ENCODE data around the gene TMEM38B. TPM values are rescaled to one million over a fixed set of nuclear protein-coding genes. Genes with fewer than 3 reads are reported as not detected.

The TMEM38B gene
- total and polyA plus RNA-seq, 2 donors (not counting 3 experiments of a cell fraction or from before 2014, with no cell fraction given), result 4.2 to 7.7 TPM

- intact Hi-C loops (cut with micrococcal nuclease) (no loop called here), dilution Hi-C loops (cut with MboI; ENCODE audit: extremely low pct_ligation_motif_present, low sequenced_read_pairs) (no loop called here)
- no peaks in the 10 kb centered on the region for H3K79me2 ChIP-seq (ENCODE audit: control insufficient read depth, insufficient read depth, low read length)
- H3K27ac ChIP-seq (ENCODE audit: insufficient read depth, low read depth, low read length), result no peak overlapping the region
- no peaks in the 10 kb centered on the region for H3K36me3 ChIP-seq (ENCODE audit: control insufficient read depth in 2 of 2, extremely low read depth in 1 of 2, insufficient read depth in 2 of 2, low read length in 2 of 2)
- ChIA-PET CTCF (interaction anchor here (1.5 kb wide), 1 partner anchor 35 kb away, joined by 4 read pairs; no protein-coding TSS in a partner anchor), POLR2A (no interaction called here)
- no peaks in the 10 kb centered on the region for H3K9me1 ChIP-seq (replicated peaks; ENCODE audit: control insufficient read depth, extremely low read depth, insufficient read depth, low read length)
- H2AFZ ChIP-seq (ENCODE audit: low read depth, low read length), result no peak overlapping the region
- H3K27me3 ChIP-seq (ENCODE audit: control insufficient read depth in 2 of 2, insufficient read depth in 2 of 2, low read length in 2 of 2), result peaks cover 4 to 5% of the 10 kb centered on the region in 2 experiments
- H3K4me1 ChIP-seq (ENCODE audit: control insufficient read depth, extremely low read depth, insufficient read depth, low read length), result no peaks in the 10 kb centered on the region
- FAIRE-seq (no peak), DNase-seq (ENCODE audit: low read depth, low spot score) (no peak)
- H3K4me2 ChIP-seq (ENCODE audit: insufficient read depth, low read length), result no peak overlapping the region
- no peak overlapping the region for H3K9ac ChIP-seq (replicated peaks; ENCODE audit: extremely low read depth, insufficient read depth, low read length)
- no peak for TF ChIP-seq GATA2 (IDR thresholded peaks at IDR 0.05; ENCODE audit: insufficient read depth, insufficient read length, low read depth, low read length)
- no peak for TF ChIP-seq MYC (IDR thresholded peaks at IDR 0.05; ENCODE audit: low read depth, low read length)
- TF ChIP-seq EZH2 (IDR thresholded peaks at IDR 0.05; ENCODE audit: borderline replicate concordance, low read depth, low read length, severe bottlenecking), result no peak
- no peak for TF ChIP-seq MAX (IDR thresholded peaks at IDR 0.05; ENCODE audit: insufficient read depth, insufficient read length)
- no peak for TF ChIP-seq POLR2A (IDR thresholded peaks at IDR 0.05; ENCODE audit: low read depth, low read length)
- TF ChIP-seq FOS (IDR thresholded peaks at IDR 0.05; ENCODE audit: borderline replicate concordance, insufficient read depth, low read length), result no peak
- no peak for TF ChIP-seq CTCF (IDR thresholded peaks at IDR 0.05; ENCODE audit: extremely low read depth in 1 of 2, insufficient read depth in 1 of 2, low read depth in 1 of 2, low read length in 2 of 2)
- TF ChIP-seq POLR2AphosphoS5 (IDR thresholded peaks at IDR 0.05; ENCODE audit: insufficient read depth, low read depth, low read length), result no peak
- no peak for TF ChIP-seq JUN (IDR thresholded peaks at IDR 0.05; ENCODE audit: borderline replicate concordance, insufficient read depth, insufficient read length, low read depth)
- BruUV-seq (replicated peaks), result no TSS peak
- H4K20me1 ChIP-seq (replicated peaks; ENCODE audit: control insufficient read depth, extremely low read depth, insufficient read depth, low read length), result no peaks in the 10 kb centered on the region
- H3K4me3 ChIP-seq (replicated peaks in 1 of 3; ENCODE audit: insufficient read depth in 1 of 3, low read depth in 1 of 3, low read length in 3 of 3), result no peak overlapping the region
- no peaks in the 10 kb centered on the region for H3K9me3 ChIP-seq (replicated peaks; ENCODE audit: control insufficient read depth, insufficient read depth, low read length)
Measured at GRCh38 chr9:105683688-105684275, 10.6 kb upstream of the TMEM38B start.
